ENCODE data around the gene ZNF154.
"Not testable (repeated sequence)": the region's sequence is repeated elsewhere in the genome, so short reads cannot be mapped to it uniquely, and the experiment has no call there.

Gene ZNF154

DNA sequence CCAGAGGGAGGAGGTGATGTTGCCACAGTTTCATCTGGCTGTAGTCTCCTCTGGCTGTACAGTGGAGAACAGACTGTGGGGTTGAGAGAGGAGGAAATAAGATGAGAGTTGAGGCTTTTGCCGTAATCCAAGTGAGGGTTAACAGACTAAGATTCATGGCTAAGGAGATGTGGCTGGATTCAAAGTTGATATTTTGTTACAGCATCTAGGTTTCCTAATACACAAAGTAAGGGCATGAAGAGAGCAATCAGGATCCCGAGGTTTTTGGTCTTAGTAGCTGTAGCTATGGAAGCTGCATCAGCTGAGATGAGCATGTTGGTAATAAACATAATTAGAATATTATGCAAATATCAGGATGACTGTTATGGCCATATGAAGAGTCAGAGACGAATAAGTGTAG, 39.0 kb upstream of the ZNF154 start:
- no peak overlapping the region for H4K8ac ChIP-seq (ENCODE audit: low read length)
- DNase-seq, result no peak
- H3K9me3 ChIP-seq (ENCODE audit: control insufficient read depth, low read length), result peaks cover 36% of the 10 kb centered on the region
- H2BK5ac ChIP-seq (ENCODE audit: low read depth, low read length, poor library complexity, severe bottlenecking), result no peak overlapping the region
- H2AFZ ChIP-seq (ENCODE audit: low read depth, low read length), result no peak overlapping the region
- no peak overlapping the region for H3K18ac ChIP-seq (ENCODE audit: low read depth in 1 of 2, low read length in 2 of 2)
- H3K79me1 ChIP-seq (replicated peaks; ENCODE audit: low read length, poor library complexity, severe bottlenecking), result peaks cover 18% of the 10 kb centered on the region
- peaks cover 32 to 49% of the 10 kb centered on the region in 2 experiments for H3K36me3 ChIP-seq (ENCODE audit: control insufficient read depth in 1 of 2, insufficient read depth in 2 of 2, low read depth in 1 of 2, low read length in 2 of 2)
- peaks cover 2% of the 10 kb centered on the region for H3K4me1 ChIP-seq (ENCODE audit: control insufficient read depth, insufficient read depth, low read depth, low read length)
- WGBS, result 98% methylated on average over 3 of the region's 3 CpGs
- H2BK120ac ChIP-seq (ENCODE audit: low read depth, low read length), result no peak overlapping the region
- no peak overlapping the region for H3K14ac ChIP-seq (ENCODE audit: low read length in 2 of 2)
- no peak overlapping the region for H3K27ac ChIP-seq (ENCODE audit: low read length, poor library complexity, severe bottlenecking)
- H3K9ac ChIP-seq (ENCODE audit: low read length), result no peak overlapping the region
- no peak overlapping the region for H4K91ac ChIP-seq (ENCODE audit: low read length)
- no peak overlapping the region for H2BK12ac ChIP-seq (ENCODE audit: low read length in 2 of 2)
- peak overlapping the region; percentile 55 for H3K4me2 ChIP-seq (ENCODE audit: low read length, poor library complexity, severe bottlenecking)
- no peaks in the 10 kb centered on the region for H3K27me3 ChIP-seq (ENCODE audit: control insufficient read depth in 1 of 2, insufficient read depth in 1 of 2, low read length in 2 of 2)
- peak overlapping the region in 1 of 2 experiments; percentile 98 for H3K4me3 ChIP-seq (ENCODE audit: insufficient read depth in 1 of 2, low read depth in 1 of 2, low read length in 2 of 2)
- H2AK5ac ChIP-seq (ENCODE audit: low read length, severe bottlenecking), result no peak overlapping the region
- H3K4ac ChIP-seq (ENCODE audit: low read depth in 1 of 2, low read length in 2 of 2), result no peak overlapping the region
- H3K23ac ChIP-seq (ENCODE audit: low read length in 2 of 2), result no peak overlapping the region
- H2BK15ac ChIP-seq (ENCODE audit: low read depth, poor library complexity, severe bottlenecking), result no peak overlapping the region

DNA sequence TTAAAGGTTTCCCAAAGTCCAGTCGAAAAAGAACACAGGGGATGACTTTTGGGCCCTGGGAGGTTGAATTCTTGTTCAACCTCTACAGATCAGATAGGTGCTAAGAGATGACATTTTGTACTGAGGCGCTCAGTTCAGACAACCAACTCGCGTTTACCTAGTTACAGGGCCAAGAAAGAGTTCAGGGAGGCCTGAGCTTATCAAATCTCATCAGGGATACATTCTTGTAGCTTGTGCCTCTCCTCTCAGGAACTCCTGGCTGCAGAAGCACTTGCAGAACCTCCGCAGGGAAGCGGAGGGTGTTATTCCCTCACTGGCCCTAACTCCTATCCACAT, 38.4 kb upstream of the ZNF154 start:
- WGBS, result 38% methylated on average over 4 of the region's 6 CpGs
- Histone ChIP-seq H2AFZ (ENCODE audit: low read depth, low read length) (no peak overlapping the region), H2BK120ac (ENCODE audit: low read depth, low read length) (no peak overlapping the region), H3K9me3 (ENCODE audit: control insufficient read depth, low read length) (peaks cover 30% of the 10 kb centered on the region), H3K4me2 (ENCODE audit: low read length, poor library complexity, severe bottlenecking) (peak overlapping the region; percentile 55), H4K8ac (ENCODE audit: low read length) (no peak overlapping the region), H2BK5ac (ENCODE audit: low read depth, low read length, poor library complexity, severe bottlenecking) (no peak overlapping the region), H3K36me3 (ENCODE audit: control insufficient read depth in 1 of 2, insufficient read depth in 2 of 2, low read depth in 1 of 2, low read length in 2 of 2) (peaks cover 27 to 43% of the 10 kb centered on the region in 2 experiments), H3K23ac (ENCODE audit: low read length in 2 of 2) (no peak overlapping the region), H3K79me1 (replicated peaks; ENCODE audit: low read length, poor library complexity, severe bottlenecking) (peaks cover 15% of the 10 kb centered on the region), H3K18ac (ENCODE audit: low read depth in 1 of 2, low read length in 2 of 2) (no peak overlapping the region), H3K4me1 (ENCODE audit: control insufficient read depth, insufficient read depth, low read depth, low read length) (peaks cover 2% of the 10 kb centered on the region), H3K4me3 (ENCODE audit: insufficient read depth in 1 of 2, low read depth in 1 of 2, low read length in 2 of 2) (peak overlapping the region; percentile 98), H3K9ac (ENCODE audit: low read length) (peak overlapping the region; percentile 96), H2BK15ac (ENCODE audit: low read depth, poor library complexity, severe bottlenecking) (no peak overlapping the region), H3K14ac (ENCODE audit: low read length in 2 of 2) (no peak overlapping the region), H2AK5ac (ENCODE audit: low read length, severe bottlenecking) (no peak overlapping the region), H3K4ac (ENCODE audit: low read depth in 1 of 2, low read length in 2 of 2) (peak overlapping the region in 1 of 2 experiments; percentile 96), H4K91ac (ENCODE audit: low read length) (no peak overlapping the region), H3K27me3 (ENCODE audit: control insufficient read depth in 1 of 2, insufficient read depth in 1 of 2, low read length in 2 of 2) (no peaks in the 10 kb centered on the region), H2BK12ac (ENCODE audit: low read length in 2 of 2) (no peak overlapping the region), H3K27ac (ENCODE audit: low read length, poor library complexity, severe bottlenecking) (no peak overlapping the region)
- peak; percentile 6 for DNase-seq

DNA sequence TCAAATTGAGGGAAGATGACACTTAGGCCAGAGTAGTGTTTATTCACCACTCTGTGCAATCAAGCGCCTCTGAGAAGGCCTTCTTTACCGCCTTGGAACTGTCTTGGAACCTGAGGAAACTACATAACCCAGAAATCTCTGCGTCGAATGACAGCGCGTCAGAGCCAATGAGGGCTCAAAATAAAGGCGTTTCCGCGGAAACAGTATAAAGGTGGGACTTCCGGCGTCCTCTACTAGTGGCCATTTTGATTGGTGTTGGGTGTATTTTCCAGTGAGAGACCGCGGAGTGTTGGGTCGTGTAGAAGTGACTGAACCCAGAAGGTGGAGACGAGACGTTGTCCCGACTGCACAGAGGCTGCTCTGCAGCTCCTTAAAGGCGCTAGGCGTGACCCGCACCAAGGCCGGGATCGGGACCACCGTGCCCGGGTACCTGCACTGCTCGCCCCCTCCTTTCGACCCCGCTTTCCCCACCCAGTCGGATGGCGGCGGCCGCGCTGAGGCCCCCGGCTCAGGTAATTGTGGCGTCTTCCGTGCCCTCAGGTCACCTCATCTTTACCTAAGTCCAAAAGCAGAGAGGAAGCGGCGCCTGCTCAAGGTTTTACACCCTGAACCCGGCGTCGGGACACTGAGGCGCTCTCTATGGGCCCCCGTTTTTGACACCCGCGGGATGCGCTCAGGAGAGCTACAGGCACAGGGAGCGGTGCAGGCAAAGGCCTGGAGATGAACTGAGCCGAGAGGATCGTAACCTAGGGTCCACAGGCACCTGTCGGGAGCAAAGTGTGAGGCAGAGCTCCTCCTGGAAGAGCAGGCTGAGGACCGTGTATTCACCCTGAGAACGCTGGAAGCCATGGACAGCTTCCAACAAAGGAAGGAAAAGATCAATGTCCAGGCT, 37.8 kb upstream of the ZNF154 start, which contains the start of gene ZNF776:
Gene ZNF776, plus strand, starts transcription at position 236 of the 892 bp plus-strand sequence. Its CDS starts 244 bp downstream, at position 480.
- H3K4me3 ChIP-seq (ENCODE audit: insufficient read depth in 1 of 2, low read depth in 1 of 2, low read length in 2 of 2), result peak within 1 kb of the TSS; percentile 98
- H3K27me3 ChIP-seq (ENCODE audit: control insufficient read depth in 1 of 2, insufficient read depth in 1 of 2, low read length in 2 of 2), result no peaks in the 10 kb centered on the region
- H3K36me3 ChIP-seq (ENCODE audit: control insufficient read depth in 1 of 2, insufficient read depth in 2 of 2, low read depth in 1 of 2, low read length in 2 of 2), result peaks cover 21 to 37% of the 10 kb centered on the region in 2 experiments
- peak within 1 kb of the TSS; percentile 79 to 96 for H3K4ac ChIP-seq (ENCODE audit: low read depth in 1 of 2, low read length in 2 of 2)
- peak within 1 kb of the TSS; percentile 26 to 98 for H3K14ac ChIP-seq (ENCODE audit: low read length in 2 of 2)
- no peak within 1 kb of the TSS for H2AK5ac ChIP-seq (ENCODE audit: low read length, severe bottlenecking)
- H3K4me2 ChIP-seq (ENCODE audit: low read length, poor library complexity, severe bottlenecking), result peak within 1 kb of the TSS; percentile 55
- H2BK120ac ChIP-seq (ENCODE audit: low read depth, low read length), result no peak within 1 kb of the TSS
- H3K18ac ChIP-seq (ENCODE audit: low read depth in 1 of 2, low read length in 2 of 2), result peak within 1 kb of the TSS; percentile 87 to 98
- H3K79me1 ChIP-seq (replicated peaks; ENCODE audit: low read length, poor library complexity, severe bottlenecking), result peaks cover 13% of the 10 kb centered on the region
- H4K91ac ChIP-seq (ENCODE audit: low read length), result peak within 1 kb of the TSS; percentile 52
- H3K9me3 ChIP-seq (ENCODE audit: control insufficient read depth, low read length), result peaks cover 25% of the 10 kb centered on the region
- H3K4me1 ChIP-seq (ENCODE audit: control insufficient read depth, insufficient read depth, low read depth, low read length), result peaks cover 2% of the 10 kb centered on the region
- peak within 1 kb of the TSS in 1 of 2 experiments; percentile 10 for H2BK12ac ChIP-seq (ENCODE audit: low read length in 2 of 2)
- WGBS, result 1% methylated on average over 51 of the region's 51 CpGs
- DNase-seq, result peak; percentile 95
- H2BK5ac ChIP-seq (ENCODE audit: low read depth, low read length, poor library complexity, severe bottlenecking), result no peak within 1 kb of the TSS
- peak within 1 kb of the TSS; percentile 89 for H4K8ac ChIP-seq (ENCODE audit: low read length)
- peak within 1 kb of the TSS in 1 of 2 experiments; percentile 95 for H3K23ac ChIP-seq (ENCODE audit: low read length in 2 of 2)
- H3K27ac ChIP-seq (ENCODE audit: low read length, poor library complexity, severe bottlenecking), result peak within 1 kb of the TSS; percentile 80
- H2BK15ac ChIP-seq (ENCODE audit: low read depth, poor library complexity, severe bottlenecking), result no peak within 1 kb of the TSS
- peak within 1 kb of the TSS; percentile 96 for H3K9ac ChIP-seq (ENCODE audit: low read length)
- peak within 1 kb of the TSS; percentile 90 for H2AFZ ChIP-seq (ENCODE audit: low read depth, low read length)

DNA sequence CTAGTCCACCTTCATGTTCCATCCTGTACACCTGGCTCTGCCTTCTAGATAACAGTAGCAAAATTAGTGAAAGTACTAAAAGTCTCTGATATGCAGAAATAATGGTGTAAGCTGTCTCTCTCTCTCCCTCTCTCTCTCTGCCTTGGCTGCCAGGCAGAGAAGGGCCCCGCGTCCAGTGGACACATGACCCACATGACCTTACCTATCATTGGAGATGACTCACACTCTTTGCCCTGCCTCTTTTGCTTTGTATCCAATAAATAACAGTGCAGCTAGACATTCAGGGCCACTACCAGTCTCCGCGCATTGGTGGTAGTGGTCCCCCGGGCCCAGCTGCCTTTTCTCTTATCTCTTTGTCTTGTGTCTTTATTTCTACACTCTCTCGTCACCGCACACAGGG, 29.8 kb upstream of the ZNF154 start:
- not testable (repeated sequence) for H4K91ac ChIP-seq (ENCODE audit: low read length); H3K4ac ChIP-seq (ENCODE audit: low read depth in 1 of 2, low read length in 2 of 2); H2BK120ac ChIP-seq (ENCODE audit: low read depth, low read length); H3K9me3 ChIP-seq (ENCODE audit: control insufficient read depth, low read length); H3K9ac ChIP-seq (ENCODE audit: low read length); H3K23ac ChIP-seq (ENCODE audit: low read length in 2 of 2); H2AK5ac ChIP-seq (ENCODE audit: low read length, severe bottlenecking); H3K36me3 ChIP-seq (ENCODE audit: control insufficient read depth in 1 of 2, insufficient read depth in 2 of 2, low read depth in 1 of 2, low read length in 2 of 2); H2BK12ac ChIP-seq (ENCODE audit: low read length in 2 of 2); H2BK15ac ChIP-seq (ENCODE audit: low read depth, poor library complexity, severe bottlenecking); H3K27me3 ChIP-seq (ENCODE audit: control insufficient read depth in 1 of 2, insufficient read depth in 1 of 2, low read length in 2 of 2); H3K4me3 ChIP-seq (ENCODE audit: insufficient read depth in 1 of 2, low read depth in 1 of 2, low read length in 2 of 2); H2BK5ac ChIP-seq (ENCODE audit: low read depth, low read length, poor library complexity, severe bottlenecking); H3K27ac ChIP-seq (ENCODE audit: low read length, poor library complexity, severe bottlenecking); H3K4me2 ChIP-seq (ENCODE audit: low read length, poor library complexity, severe bottlenecking); H3K4me1 ChIP-seq (ENCODE audit: control insufficient read depth, insufficient read depth, low read depth, low read length); H3K14ac ChIP-seq (ENCODE audit: low read length in 2 of 2); H3K18ac ChIP-seq (ENCODE audit: low read depth in 1 of 2, low read length in 2 of 2); DNase-seq; H2AFZ ChIP-seq (ENCODE audit: low read depth, low read length); H3K79me1 ChIP-seq (replicated peaks; ENCODE audit: low read length, poor library complexity, severe bottlenecking); H4K8ac ChIP-seq (ENCODE audit: low read length)
- 96% methylated on average over 7 of the region's 7 CpGs for WGBS
